Bone marrow (tissue), 2 donors: ENCODE data around the gene RNF151.

Source experiments
- DNase-seq, 2 donors: peaks; one replicate each; lab custom pipeline; 2025; lab: John Stamatoyannopoulos, UW

Gene RNF151

DNA sequence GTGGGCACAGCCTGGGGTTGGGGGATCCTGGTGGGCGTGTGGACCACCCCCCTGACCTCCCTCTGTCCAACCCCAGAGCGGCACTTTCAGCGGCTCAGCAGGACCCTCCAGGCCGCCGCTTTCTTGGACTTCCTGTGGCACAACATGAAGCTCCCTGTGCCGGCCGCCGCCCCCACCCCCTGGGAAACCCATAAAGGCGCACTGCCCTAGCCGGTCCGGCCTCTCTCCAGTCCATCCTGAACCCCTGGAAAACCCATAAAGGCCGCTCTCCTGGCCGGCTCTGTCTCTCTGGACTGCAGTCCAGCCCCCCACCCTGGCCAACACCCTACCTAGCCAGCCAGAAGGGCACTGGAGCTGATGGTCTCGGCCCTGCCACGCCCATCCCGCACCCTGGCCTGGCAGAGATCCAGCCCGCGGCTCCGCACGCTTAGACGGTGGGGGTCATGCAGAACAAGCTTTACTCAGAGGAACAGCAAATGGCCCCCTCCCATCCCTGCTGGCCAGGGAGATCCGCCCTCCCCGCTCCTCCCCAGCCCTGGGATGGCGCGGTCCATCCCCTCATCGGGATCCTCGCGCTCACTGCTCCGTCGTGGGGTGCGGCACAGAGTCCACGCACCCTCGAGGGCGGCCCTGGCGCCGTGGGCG is 11.9 kb downstream of the RNF151 start:
- no peak for DNase-seq

DNA sequence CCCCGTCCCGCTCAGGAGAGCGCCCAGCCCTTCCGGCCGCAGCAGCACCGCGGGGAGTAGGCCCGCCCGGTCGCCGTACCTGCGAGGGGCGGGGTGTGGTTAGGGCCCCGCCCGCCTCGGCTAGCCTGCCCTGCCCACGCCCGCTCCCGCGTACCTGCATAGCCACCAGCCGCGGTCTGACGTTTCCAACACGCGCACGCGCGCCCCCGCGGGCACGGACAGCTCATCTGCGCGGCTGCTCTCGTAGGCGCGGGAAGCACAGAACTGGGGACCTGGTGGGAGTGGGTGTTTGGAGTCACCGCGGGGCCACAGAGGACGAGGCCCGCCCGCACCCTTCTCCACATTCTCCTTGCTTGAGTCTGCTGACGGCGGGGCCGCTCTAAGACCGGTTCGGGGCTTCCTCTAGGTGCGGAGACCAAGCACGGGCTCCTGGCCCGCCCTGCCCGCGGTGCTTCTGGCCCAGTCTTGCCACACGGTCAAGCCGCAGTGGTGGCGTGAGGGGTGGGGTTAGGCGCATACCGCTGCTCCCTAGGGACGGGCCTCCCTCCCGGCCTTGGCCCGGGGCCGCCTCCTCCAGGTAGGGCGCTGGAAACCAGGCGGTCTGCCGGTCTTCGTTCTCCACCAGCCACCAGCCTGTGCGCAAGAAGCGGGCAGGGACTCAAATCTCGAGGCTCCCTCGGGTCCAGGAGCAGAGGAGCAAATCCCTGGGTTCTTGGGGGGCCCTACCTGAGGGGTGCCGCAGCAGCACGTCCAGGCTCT is 12.8 kb downstream of the RNF151 start:
- DNase-seq = no peak

DNA sequence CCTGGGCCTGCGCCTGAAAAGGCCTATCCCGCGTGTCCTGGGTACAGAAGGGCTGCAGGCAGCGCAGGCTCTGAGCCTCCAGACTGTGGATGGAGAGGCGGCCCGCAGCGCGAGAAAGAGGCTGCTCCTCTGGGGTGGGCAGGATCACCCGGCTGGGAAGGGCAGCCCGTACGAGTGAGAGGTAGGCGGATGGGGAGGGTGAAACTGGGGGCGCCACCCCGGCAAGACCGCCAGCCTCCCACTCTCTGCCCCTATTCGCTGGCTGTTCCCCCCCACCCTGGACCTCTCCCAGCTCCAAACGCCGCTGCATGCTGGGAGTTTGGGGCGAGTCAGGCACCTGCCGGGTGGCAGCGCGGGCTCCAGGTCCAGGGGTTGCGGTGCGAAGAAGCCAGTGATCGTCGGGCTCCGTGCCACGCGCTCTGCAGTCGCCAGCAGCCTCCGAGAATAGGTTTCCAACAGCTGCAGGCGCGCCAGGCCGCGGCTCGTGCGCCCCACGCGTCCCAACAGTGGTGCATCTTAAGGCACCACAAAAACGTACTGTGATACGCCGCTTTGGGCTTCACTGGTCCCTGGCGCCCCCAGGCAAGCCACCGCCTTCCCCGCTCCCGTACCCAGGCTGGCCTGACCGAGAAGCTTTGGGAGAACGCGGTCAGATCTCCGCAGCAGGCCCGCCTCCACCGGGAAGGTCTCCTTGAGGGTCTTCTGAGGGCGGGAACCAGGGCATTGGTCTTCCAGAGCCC is 13.5 kb downstream of the RNF151 start:
- no peak for DNase-seq

DNA sequence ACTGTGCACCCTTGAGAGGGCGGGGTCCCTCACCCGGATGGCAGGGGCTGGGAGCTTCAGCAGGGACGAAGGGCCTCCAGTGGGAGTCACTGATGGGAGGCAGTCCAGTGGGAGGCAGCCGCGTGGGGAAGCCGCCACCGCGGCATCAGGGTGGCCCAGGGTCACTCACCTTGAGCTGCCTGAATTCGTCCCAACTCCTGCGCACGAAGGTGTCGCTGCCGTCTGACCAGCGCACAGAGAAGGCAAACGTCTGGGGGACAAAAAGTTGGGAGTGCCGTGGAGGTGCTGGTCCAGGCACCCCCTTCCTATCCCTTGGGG is 14.1 kb downstream of the RNF151 start:
- no peak for DNase-seq

DNA sequence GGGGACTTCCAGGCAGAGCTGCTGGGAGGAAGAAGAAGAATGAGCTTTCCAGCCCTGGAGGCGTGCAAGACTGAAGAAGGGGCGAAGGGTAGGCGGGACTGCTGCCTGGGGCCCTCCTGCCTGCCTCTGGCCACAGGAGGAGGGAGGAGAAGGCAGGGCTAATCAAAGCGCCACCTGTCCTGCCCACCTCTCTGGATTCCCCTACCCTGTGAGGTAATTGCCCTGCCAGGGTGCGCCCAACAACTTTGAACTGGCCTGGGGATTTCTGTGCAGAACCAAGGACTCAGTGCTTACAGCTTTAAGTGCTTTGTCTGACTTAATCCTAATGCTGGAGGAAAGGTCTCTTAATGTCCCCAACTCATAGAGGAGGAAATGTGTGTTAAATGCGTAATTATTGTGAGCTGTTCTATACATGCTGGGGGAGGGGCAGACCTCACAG is 14.8 kb downstream of the RNF151 start, which contains the start of gene NOXO1:
TSS of gene NOXO1 (minus strand) at position 72 of the 439 bp plus-strand sequence. CDS start 290 bp downstream, outside the sequence.
- no peak for DNase-seq

DNA sequence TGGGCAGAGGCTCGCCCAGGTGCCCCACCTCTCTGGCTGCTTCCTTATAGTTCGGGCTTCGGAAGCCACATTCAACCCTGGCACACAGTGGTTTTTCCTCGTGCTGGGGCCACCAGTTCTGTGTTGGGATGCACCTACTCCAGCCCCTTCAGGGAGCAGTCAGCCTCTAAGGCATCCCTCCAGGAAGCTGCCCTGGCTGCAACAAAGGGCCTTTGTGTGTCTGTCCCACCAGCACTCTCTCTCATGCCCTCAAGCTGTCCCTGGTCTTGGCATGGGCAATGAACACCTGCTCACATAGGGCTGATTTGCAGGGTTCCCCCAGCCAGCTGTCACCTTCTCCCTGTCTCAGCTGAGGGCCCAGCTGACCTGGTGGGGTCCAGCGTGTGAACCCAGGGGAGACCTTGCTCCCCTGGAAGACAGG is 15.4 kb downstream of the RNF151 start:
- DNase-seq = no peak

DNA sequence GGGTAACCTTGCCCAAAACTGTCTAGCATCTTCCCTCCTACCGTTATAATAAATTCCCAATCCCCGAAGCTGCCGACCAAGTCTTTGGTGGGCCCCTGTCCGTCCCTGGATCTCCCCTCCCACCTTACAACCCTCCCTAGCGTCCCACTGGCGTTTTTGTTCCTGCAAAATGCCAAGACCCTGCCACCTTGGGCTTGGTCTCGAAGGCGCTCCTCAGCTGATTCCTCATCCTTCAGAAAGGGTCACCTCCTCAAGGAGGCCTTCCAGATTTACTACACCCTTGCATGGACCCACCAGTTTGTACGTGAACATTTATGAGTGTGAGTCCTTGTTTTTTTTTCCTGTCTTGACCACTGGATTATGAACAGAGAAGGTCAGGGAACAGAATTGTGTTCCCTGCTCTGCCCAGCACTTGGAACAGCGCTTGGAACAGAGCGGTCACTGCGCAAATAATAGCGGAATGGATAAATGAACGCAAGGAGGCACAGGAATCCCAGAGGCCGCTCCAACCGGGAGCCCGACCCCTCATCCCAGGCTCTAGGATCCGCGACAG is 16.4 kb downstream of the RNF151 start:
- DNase-seq = no peak

DNA sequence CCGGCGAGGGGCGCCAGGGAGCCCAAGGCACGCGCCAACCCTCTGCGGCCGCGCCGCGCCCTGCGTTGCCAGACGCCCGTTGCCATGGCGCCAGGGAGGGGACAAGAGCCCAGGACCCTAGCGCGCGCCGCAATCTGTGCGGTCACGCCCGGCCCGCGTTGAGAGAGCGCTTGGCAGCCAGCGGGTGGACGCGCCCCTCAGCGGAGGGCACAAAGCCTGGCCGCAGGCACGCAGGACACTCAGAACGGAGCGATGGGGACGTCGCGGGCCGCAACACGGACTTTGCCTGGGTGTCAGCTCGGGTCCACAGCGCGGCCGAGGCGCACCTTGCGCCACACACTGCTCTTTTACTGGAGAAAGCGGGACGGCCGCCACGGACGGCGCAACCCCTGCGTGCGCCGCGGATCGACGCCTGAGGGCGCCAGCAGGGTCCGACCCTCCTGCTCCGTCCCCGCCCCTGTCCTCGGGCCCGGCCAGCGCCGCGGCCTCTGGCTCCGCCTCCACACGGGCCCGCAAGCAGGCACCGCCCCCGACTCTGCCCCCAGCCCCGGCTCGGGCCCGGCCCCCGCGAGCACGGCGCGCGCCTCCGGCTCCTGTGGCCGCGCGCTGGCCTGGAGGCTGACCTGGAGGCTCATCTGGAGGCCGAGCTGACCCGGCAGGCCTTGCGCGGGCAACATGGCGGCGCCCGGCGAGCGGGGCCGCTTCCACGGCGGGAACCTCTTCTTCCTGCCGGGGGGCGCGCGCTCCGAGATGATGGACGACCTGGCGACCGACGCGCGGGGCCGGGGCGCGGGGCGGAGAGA is 17.1 kb downstream of the RNF151 start, which contains the start of gene GFER:
TSS of gene GFER (plus strand) at position 650 of the 803 bp plus-strand sequence. CDS start at position 676, 26 bp downstream.
- DNase-seq = peak; percentile 50 to 74

DNA sequence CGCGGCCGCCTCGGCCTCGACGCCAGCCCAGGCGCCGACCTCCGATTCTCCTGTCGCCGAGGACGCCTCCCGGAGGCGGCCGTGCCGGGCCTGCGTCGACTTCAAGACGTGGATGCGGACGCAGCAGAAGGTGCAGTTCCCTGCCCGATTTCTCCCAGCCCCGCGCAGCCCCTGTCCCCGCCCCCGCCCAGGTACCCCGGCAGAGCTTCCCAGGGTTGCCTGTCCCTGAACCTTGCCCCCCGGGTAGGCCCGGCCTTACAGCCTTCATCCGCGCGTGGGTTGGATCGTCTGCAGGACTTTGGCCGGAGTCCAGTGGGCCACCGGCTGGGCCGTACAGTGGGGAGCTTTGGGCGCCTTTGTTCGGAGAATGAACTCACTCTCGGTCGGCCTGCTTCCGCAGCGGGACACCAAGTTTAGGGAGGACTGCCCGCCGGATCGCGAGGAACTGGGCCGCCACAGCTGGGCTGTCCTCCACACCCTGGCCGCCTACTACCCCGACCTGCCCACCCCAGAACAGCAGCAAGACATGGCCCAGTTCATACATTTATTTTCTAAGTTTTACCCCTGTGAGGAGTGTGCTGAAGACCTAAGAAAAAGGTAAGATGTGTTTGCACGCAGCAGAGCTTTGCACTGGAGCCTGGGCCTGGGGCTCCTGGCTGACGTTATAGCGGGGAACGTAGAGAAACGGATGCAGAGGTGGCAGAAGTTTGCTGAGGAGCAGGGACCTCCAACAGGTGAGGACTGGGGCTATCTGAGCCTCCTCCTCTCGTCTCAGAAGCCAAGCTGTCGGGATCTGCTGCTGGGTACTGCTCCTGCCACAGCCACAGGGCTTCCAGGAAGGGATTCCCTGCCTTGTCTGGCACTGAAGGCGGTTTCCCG is 17.9 kb downstream of the RNF151 start:
- DNase-seq = no peak

DNA sequence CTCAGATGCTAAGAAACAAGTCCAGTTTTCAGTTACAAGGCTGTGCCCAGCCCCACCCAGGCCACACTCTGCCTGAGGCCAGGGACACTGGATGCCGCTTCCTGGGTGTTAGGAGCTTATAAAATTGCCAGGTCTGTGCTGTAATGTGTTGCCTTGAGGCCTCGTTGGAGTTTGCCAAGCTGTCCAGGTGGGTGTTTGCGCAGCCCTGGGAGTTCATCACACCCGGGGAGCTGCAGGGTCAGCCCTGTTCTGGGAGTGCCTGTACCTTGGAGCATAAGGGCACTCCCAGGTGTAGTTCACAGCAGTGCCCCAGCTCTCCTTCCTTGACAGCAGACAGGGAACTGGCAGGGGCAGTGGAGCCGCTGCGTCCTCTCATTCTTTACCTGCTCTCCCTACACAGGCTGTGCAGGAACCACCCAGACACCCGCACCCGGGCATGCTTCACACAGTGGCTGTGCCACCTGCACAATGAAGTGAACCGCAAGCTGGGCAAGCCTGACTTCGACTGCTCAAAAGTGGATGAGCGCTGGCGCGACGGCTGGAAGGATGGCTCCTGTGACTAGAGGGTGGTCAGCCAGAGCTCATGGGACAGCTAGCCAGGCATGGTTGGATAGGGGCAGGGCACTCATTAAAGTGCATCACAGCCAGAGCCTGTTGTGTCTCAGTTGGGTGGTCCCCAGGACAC is 19.0 kb downstream of the RNF151 start:
- no peak for DNase-seq

DNA sequence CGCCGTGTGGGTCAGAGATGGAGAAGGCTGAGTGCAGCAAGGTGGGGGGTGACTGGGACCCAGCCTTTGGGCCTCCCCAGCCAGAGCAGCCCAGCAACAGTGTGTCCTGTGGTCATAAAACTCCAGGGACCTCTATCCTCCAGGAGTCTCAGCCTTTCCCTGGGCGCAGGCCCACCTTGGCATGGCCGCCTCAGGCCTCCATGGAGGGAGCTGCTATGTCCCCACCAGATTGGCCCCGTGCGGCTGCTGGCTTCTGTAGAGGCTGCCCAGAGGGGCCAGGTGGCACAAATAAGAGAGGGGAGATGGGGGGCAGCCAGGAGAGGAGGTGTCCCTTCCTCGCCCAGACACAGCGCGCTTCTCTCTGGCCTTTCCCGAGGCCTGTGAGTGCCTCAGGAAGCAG is 20.5 kb downstream of the RNF151 start:
- DNase-seq = no peak

DNA sequence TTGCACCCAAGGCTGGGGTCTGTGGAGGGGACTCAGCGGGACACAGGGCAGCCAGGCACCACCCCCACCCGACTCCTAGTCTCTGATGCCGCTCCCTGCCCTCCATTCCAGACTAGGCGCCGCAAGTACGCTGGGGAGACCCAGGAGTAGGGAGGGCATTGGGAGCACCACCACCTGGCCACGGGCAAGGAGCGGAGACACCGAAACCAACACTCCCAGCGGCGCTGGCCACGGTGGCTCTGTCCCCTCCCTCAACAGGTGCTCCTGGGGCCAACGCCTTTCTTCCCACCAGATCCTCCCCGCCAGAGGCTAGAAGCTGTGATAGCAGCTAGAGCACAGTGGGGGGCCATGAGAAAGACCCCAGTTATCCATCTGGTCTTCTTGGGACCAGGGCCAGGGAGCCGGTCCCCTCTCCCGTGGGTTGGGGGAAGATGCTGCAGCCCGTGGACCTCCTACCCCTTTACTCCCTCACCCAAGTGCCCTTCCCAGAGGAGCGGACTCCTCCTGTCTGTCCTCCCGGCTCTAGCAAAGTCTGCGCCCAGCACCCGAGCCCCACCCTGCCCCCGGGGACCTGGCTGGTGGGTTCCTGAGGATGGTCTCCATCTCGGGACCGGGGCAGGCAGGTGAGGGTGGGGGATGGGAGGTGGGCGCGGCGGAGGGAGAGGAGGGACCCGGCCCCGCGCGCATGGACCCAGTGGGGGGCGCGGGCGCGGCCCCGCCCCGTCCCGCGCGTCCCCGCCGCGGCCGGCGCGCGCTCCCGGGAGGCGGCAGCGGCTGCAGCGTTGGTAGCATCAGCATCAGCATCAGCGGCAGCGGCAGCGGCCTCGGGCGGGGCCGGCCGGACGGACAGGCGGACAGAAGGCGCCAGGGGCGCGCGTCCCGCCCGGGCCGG is 22.8 kb downstream of the RNF151 start, which contains the start of gene SYNGR3:
TSS of gene SYNGR3 (plus strand) at position 762 of the 892 bp plus-strand sequence. CDS start 133 bp downstream, outside the sequence.
- DNase-seq = no peak

DNA sequence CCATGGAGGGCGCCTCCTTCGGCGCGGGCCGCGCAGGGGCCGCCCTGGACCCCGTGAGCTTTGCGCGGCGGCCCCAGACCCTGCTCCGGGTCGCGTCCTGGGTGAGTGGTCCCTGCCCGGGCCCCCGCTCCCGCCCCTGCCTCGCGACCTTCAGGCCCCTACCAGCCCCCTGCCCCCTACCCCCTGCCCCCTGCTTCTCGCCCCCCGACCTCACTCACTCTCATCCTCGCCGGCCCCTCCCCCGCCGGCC is 23.4 kb downstream of the RNF151 start:
- DNase-seq = no peak

DNA sequence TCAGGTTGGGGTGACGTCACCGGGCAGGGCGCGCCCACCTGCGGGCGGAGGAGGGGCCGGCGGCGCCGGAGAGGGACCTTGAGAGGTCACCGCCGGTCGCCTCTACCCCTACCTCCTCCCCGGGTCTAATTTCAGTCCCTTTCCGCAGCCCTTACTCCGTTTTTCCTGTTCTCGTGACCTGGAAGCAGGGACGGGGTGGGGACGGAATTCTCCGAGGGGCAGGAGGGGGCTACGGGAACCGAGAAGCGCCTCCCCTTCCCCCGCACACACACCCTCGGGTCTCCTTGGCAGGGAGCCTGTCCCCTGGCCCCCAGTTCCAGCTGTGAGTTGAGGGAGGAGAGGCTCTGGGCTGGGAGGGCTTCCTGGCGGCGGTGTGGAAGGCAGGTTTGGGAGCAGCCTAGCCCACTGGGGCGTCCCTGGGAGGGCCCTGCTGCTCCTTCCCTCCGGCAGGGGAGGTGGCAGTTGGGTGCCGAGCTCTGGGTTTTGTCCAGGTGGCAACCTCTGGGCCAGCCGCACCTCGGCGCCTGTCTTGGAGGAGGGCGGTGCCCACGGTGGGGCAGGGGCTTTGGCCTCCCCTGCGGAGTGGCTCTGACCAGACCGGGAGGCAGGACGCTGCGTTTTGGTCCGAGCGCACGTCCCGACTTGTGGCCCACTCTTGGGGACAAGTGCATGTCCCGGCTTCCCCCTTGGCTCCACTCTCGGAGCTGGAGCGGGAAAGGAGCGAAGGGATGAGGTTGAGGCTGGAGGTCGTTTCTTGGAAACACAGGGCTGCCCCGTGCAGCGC is 23.9 kb downstream of the RNF151 start:
- DNase-seq = no peak

DNA sequence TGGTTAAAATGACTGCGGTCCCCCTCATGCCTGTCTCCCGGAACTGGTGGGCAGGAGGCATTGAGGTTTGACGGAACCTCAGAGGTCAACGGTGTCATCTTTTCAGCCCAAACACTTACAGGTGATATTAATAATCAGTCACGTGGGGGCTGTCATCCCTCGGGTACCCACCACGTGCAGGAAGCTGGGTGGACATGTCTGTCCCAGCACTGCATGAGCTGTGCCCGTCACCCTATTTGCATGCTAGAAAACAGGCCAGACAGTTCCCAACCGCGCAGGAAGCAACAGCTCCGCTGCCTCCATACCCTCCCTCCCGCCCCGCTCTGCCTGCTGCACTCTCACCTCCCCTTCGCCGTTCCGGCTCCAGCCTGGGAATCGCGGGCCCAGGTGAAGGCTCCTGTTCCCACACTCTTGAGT is 24.5 kb downstream of the RNF151 start:
- peak; percentile 12 to 38 for DNase-seq

DNA sequence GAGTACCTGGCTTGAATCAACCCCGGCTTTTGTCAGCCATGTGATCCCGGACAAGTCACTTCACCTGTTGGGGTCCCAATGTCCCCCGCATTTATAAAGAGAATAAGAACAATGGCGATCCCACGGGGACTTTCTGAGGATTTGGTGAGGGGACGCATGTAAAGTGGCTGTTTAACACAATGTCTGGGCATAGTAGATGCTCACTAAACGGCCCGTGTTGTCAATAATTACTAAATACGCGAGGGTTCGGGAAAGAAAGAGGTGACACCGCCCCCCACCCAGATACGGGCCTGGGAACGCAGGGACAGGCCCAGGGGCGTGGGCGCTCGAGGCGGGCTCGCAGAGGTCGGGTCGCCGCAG is 24.9 kb downstream of the RNF151 start:
- no peak for DNase-seq

DNA sequence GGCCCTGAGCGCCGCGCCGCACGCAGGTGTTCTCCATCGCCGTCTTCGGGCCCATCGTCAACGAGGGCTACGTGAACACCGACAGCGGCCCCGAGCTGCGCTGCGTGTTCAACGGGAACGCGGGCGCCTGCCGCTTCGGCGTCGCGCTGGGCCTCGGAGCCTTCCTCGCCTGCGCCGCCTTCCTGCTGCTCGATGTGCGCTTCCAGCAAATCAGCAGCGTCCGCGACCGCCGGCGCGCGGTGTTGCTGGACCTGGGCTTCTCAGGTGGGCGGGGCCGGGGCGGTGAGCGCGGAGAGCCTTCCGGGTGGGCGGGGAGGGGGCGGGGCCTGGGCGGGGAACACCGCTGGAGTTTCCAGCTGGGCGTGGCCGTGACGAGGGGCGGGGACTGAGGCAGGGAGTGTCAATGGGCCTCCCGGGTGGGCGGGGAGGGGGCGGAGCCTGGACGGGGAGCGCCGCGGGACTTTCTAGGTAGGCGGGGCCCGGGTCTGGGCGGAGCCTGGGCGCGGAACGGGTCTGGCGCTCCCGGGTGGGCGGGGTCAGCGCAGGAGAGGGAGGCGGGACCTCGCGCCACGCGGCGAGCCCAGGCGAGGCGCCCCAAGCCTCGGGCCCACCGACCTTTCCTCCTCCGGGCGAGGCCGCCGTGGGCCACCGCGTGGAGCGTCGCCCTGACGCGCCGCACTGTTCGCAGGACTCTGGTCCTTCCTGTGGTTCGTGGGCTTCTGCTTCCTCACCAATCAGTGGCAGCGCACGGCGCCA is 25.5 kb downstream of the RNF151 start:
- peak; percentile 25 to 97 for DNase-seq
